Measurements from ENCODE around the gene PPM1H.

PPM1H gene

GRCh38 chr12:62865065-62865464 is 69.9 kb downstream of the PPM1H start:
- H3K4me3 ChIP-seq (replicated peaks; ENCODE audit: low read depth, low read length): no peak overlapping the region
- no peak for DNase-seq (ENCODE audit: extremely low read depth, low read depth)
- TF ChIP-seq CTCF (IDR thresholded peaks at IDR 0.05; ENCODE audit: low read depth, low read length, missing control alignments): no peak

GRCh38 chr12:62862259-62862881 is 72.6 kb downstream of the PPM1H start:
- TF ChIP-seq CTCF (IDR thresholded peaks at IDR 0.05; ENCODE audit: low read depth, low read length, missing control alignments): no peak
- DNase-seq (ENCODE audit: extremely low read depth, low read depth): no peak
- no peak overlapping the region for H3K4me3 ChIP-seq (replicated peaks; ENCODE audit: low read depth, low read length)

DNA sequence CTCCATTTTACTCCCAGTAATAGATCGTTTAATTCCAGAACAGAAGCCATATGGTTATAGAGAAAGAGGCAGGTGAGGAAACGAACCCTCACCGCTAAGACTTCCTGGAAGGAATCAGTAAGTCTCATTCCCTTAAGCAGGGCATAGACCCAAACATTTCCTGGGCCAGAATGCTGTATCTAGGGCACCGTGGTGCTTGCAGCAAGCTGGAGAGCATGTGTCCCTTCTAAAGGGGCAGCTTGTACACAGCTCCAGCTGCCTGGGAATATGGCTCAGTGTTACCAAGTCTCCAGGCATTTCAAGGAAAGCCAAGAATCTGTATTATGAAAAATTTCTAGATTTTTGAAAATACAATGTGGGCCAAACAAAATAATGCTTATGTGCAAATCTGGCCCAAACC is 73.4 kb downstream of the PPM1H start:
- DNase-seq (ENCODE audit: extremely low read depth, low read depth): no peak
- no peak for TF ChIP-seq CTCF (IDR thresholded peaks at IDR 0.05; ENCODE audit: low read depth, low read length, missing control alignments)
- H3K4me3 ChIP-seq (replicated peaks; ENCODE audit: low read depth, low read length): no peak overlapping the region

- no peak for DNase-seq (ENCODE audit: extremely low read depth, low read depth)
- no peak for TF ChIP-seq CTCF (IDR thresholded peaks at IDR 0.05; ENCODE audit: low read depth, low read length, missing control alignments)
- no peak overlapping the region for H3K4me3 ChIP-seq (replicated peaks; ENCODE audit: low read depth, low read length)
These were observed 74.2 kb downstream of the PPM1H start for GRCh38 chr12:62860501-62861411.

- DNase-seq (ENCODE audit: extremely low read depth, low read depth): no peak
- no peak overlapping the region for H3K4me3 ChIP-seq (replicated peaks; ENCODE audit: low read depth, low read length)
- TF ChIP-seq CTCF (IDR thresholded peaks at IDR 0.05; ENCODE audit: low read depth, low read length, missing control alignments): no peak
These were observed 74.9 kb downstream of the PPM1H start for GRCh38 chr12:62860020-62860419.

GRCh38 chr12:62859321-62859737 is 75.6 kb downstream of the PPM1H start:
- no peak for DNase-seq (ENCODE audit: extremely low read depth, low read depth)
- TF ChIP-seq CTCF (IDR thresholded peaks at IDR 0.05; ENCODE audit: low read depth, low read length, missing control alignments): no peak
- no peak overlapping the region for H3K4me3 ChIP-seq (replicated peaks; ENCODE audit: low read depth, low read length)

Measured in HFF-Myc (cell line).